ENCODE data around the gene SKAP1.

GRCh38 chr17:48290378-48290777 lies 139.6 kb downstream of the SKAP1 start:
- TF ChIP-seq CTCF (conservative IDR thresholded peaks at IDR 0.05 in 1 of 2, IDR thresholded peaks at IDR 0.05 in 1 of 2; ENCODE audit: extremely low read depth in 1 of 2, insufficient read depth in 1 of 2, low read depth in 1 of 2, low read length in 2 of 2) = no peak
- no peak for TF ChIP-seq EZH2 (IDR thresholded peaks at IDR 0.05; ENCODE audit: borderline replicate concordance, low read length)

All from mammary epithelial cell (primary cell).